Large intestine (tissue), 3 donors: Measurements from ENCODE around the gene ZBP1. TPM values are rescaled to one million over a fixed set of nuclear protein-coding genes. Genes with fewer than 3 reads are reported as not detected.

Experiments used
- DNase-seq, 2 donors: peaks; one replicate each; pipeline versions ENCODE4 v3.0.0 to v3.0.0-alpha.2; 2013
- H3K27ac ChIP-seq: one replicate; pipeline ENCODE4 v1.5.1; 2013; ENCODE audit warnings: low read length
- H3K27me3 ChIP-seq: 2 replicates; pipeline ENCODE4 v1.6.1; 2013; ENCODE audit warnings: low read length; ENCODE audit not compliant: control insufficient read depth, insufficient read depth
- H3K36me3 ChIP-seq: 2 replicates; pipeline ENCODE4 v1.6.1; 2013; ENCODE audit warnings: low read length; ENCODE audit not compliant: control insufficient read depth, insufficient read depth
- H3K4me1 ChIP-seq: one replicate; pipeline ENCODE4 v1.6.1; 2013; ENCODE audit warnings: low read length; ENCODE audit not compliant: control insufficient read depth, insufficient read depth
- H3K4me3 ChIP-seq: one replicate; pipeline ENCODE4 v1.5.1; 2013; ENCODE audit warnings: low read length
- H3K9me3 ChIP-seq: one replicate; pipeline ENCODE4 v1.6.1; 2013; ENCODE audit warnings: mild to moderate bottlenecking, low read depth, low read length, moderate library complexity; ENCODE audit not compliant: control insufficient read depth
- WGBS: methylation state at CpG from one replicate; pipeline ENCODE4 v1.1.5; 2013; ENCODE audit warnings: low lambda C conversion rate; ENCODE audit not compliant: insufficient coverage; 5-methylcytosine and 5-hydroxymethylcytosine counted together
- polyA plus RNA-seq: library from polyadenylated mRNA; unstranded; fragments of 120-200 nt; gene quantifications from one replicate; pipeline ENCODE4 v1.2.1, GENCODE V29; 2013

Gene ZBP1
- polyA plus RNA-seq, 1 donor: 0.40 TPM

DNA sequence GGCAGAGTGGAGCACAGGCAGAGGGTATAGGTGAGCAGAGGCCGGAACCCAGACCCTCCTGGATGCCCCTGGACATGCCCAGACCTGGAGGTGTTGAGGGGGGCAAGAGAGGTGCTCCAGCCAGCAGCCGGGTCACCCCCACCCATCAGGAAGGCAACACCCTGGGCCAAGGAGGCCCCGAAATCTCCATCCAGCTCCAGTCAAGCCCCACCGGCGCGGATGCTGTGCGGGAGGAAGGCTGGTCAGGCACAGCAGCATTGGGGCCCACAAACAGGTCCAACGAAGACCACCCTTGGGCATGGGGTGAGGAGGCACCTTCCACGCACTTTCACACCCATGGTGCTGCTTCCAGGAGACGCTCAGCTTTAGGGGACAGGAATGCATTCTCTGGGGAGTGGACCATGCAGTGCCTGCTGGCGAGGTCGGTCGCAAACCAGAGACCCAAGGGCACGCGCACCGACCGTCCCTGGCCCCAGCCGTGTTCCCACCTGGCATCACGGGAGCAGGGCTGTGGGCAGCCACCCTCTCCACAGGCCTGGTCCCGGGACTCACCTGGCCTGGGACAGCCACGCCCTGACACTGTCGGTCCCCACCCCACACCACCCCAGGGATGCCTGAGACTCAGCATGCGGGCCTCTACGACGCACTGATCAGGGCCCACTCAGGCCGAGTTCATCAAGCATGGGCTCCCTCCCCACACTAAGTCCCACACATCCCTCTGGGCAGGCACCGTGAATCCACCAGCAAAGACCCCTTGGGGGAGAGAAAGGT lies 43.6 kb upstream of the ZBP1 start:
- H3K27ac ChIP-seq: no peak overlapping the region
- no peak for DNase-seq
- WGBS: no CpG with 5 or more reads among the region's 27 CpGs
- H3K4me1 ChIP-seq: peaks cover 2% of the 10 kb centered on the region
- peaks cover 5% of the 10 kb centered on the region for H3K36me3 ChIP-seq
- no peaks in the 10 kb centered on the region for H3K27me3 ChIP-seq
- peaks cover 2% of the 10 kb centered on the region for H3K9me3 ChIP-seq
- no peak overlapping the region for H3K4me3 ChIP-seq

- Histone ChIP-seq H3K4me3 (no peak overlapping the region), H3K27me3 (no peaks in the 10 kb centered on the region), H3K36me3 (peaks cover 11% of the 10 kb centered on the region), H3K27ac (no peak overlapping the region), H3K4me1 (peaks cover 2% of the 10 kb centered on the region), H3K9me3 (peaks cover 2% of the 10 kb centered on the region)
- DNase-seq: no peak
- no CpG with 5 or more reads among the region's 9 CpGs for WGBS
Measured at GRCh38 chr20:57663241-57663640, 43.0 kb upstream of the ZBP1 start.

DNA sequence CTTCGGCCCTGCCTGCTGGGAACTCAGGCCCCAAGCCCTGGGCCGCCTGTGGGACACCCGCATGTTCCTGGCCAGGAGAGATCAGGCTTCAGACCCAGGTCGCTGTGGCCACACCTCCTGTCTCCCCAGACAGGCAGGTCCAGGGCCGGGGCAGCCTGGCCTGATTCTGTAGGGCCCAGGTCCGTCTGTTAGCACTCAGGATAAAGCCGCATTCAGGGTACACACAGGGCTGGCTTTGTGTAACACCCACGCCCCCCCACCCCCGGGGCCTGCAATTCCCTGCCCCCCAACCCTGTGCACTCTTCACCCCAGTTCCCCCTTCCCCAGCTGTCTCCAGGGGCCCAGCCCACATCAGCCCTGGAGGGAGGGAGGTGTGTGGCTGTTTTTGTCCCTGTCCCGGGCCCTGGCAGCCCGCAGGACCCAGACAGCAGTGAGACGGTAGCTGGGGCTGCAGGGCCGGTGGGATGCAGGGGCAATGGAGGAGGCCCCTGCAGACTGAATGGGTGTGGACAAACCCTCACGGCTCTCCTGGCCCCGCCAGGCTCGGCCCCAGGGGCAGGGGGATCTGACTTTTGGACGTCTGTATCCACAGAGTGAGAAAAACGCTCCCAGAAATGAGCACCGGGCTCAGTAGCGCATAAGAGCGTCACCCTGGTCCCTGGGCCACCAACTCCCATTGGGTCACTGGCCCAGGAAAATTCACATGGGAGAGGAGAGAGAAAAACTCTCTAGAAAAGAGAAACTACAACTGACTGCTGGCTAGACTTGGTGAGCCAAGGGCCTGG lies 42.4 kb upstream of the ZBP1 start:
- no peak for DNase-seq
- H3K9me3 ChIP-seq: peaks cover 2% of the 10 kb centered on the region
- no peak overlapping the region for H3K4me3 ChIP-seq
- WGBS: no CpG with 5 or more reads among the region's 21 CpGs
- peaks cover 15% of the 10 kb centered on the region for H3K36me3 ChIP-seq
- H3K4me1 ChIP-seq: no peaks in the 10 kb centered on the region
- no peaks in the 10 kb centered on the region for H3K27me3 ChIP-seq
- H3K27ac ChIP-seq: no peak overlapping the region

DNA sequence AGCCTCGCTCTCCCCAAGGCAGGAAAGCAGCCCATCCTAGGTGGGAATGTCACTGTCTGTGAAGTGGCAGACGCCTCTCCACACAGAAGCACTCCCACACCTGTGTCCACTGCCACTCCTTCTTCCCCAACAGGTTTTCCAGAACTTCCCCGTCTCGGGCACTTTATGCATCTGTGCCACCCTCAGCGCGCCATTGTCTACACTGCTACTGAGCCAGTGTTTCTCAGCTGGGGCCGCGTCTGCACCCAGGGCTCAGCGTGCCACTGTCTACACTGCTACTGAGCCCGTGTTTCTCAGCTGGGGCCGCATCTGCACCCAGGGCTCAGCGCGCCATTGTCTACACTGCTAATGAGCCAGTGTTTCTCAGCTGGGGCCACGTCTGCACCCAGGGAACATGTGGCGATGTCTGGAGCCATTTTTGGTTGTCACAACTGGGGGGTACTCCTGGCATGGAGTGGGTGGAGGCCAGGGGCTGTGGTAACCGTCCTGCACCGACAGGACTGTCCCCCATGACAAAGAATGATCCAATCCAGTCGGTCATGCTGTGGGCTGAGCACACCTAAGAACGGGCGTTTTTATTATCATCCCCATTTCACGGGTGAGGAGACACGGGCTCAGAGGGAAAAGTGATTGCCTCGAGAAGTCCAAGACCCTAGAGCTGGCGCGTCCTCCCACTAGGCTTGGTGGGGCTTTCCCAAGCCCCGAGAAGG lies 41.7 kb upstream of the ZBP1 start:
- Histone ChIP-seq H3K27me3 (no peaks in the 10 kb centered on the region), H3K9me3 (peaks cover 2% of the 10 kb centered on the region), H3K27ac (no peak overlapping the region), H3K4me3 (no peak overlapping the region), H3K36me3 (peaks cover 21% of the 10 kb centered on the region), H3K4me1 (no peaks in the 10 kb centered on the region)
- no peak for DNase-seq
- 94% methylated on average over 6 of the region's 26 CpGs for WGBS

GRCh38 chr20:57660922-57661745 lies 40.9 kb upstream of the ZBP1 start:
- Histone ChIP-seq H3K27ac (no peak overlapping the region), H3K4me1 (no peaks in the 10 kb centered on the region), H3K27me3 (no peaks in the 10 kb centered on the region), H3K9me3 (peaks cover 2% of the 10 kb centered on the region), H3K4me3 (no peak overlapping the region), H3K36me3 (peaks cover 28% of the 10 kb centered on the region)
- WGBS: 93% methylated on average over 3 of the region's 31 CpGs
- no peak for DNase-seq

- peaks cover 2% of the 10 kb centered on the region for H3K9me3 ChIP-seq
- H3K4me1 ChIP-seq: no peaks in the 10 kb centered on the region
- 100% methylated on average over 1 of the region's 13 CpGs for WGBS
- peaks cover 28% of the 10 kb centered on the region for H3K36me3 ChIP-seq
- no peaks in the 10 kb centered on the region for H3K27me3 ChIP-seq
- no peak overlapping the region for H3K4me3 ChIP-seq
- H3K27ac ChIP-seq: no peak overlapping the region
- no peak for DNase-seq
Measured at GRCh38 chr20:57660181-57660921, 40.1 kb upstream of the ZBP1 start.

DNA sequence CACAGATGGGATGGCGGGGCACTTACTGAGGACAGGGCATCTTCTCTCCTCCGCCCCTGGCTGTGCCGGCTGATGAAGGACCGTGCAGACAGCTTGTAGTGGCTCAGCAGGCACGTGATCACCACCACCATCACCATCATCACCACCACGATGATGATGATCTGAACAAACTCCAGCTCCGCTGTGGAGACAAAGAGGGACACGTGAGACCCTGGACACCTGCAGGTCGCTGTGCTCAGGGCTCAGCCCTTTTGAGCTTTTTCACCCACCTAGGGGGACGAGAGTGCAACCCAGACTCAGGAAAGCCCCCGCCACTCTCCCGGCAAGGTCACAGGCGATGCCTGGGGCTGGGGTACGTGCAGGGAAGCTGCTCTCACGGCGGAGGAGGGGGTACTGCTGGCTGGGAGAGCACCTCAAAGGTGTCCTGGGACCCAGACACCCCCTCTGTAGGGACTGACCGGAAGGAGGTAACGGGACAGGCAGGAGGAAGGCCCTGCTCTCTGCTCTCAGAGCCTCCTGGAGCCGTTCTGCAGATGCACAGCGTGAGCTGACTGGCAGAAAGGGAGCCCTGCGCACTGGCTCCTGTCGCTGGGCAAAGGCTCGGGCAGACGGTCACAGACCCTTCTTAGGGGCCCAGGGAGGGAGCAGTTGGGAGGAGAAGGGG lies 39.4 kb upstream of the ZBP1 start:
- peaks cover 28% of the 10 kb centered on the region for H3K36me3 ChIP-seq

DNA sequence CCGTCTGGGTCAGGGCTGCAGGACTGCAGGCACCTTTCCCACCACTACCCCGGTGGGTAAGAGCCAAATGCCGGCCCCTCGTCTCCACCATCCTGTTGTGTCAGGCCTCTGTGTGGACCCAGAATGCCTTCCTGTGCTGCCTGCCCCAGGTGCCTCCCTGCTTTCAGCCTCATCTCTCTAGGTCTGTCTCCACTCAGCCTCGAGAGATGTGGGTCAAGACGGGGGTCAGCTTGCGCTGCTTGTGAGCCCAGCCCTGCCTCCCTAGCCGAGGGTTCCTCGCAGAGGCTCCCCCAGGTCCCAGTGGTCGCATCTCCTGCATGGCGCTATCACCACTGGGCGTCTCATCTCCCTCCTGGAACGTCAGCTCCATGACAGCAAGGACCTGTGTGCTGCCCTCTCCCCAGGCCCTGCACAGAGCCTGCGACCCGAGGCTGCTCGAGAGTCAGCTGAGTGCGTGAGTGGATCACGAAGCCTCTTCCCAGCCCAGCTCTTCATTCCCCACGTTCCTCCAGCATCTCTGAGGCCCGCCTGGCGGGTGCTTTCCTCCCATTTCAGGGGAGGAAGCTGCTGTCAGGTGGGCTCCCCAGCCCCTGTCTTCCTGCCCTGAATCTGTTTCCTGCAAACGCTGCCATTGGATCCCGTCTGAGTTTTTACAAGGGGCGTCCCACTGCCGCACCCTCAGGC lies 38.7 kb upstream of the ZBP1 start:
- peaks cover 2% of the 10 kb centered on the region for H3K9me3 ChIP-seq
- H3K4me1 ChIP-seq: no peaks in the 10 kb centered on the region
- peaks cover 28% of the 10 kb centered on the region for H3K36me3 ChIP-seq
- H3K27ac ChIP-seq: no peak overlapping the region
- no peaks in the 10 kb centered on the region for H3K27me3 ChIP-seq
- no peak overlapping the region for H3K4me3 ChIP-seq
- WGBS: no CpG with 5 or more reads among the region's 25 CpGs
- DNase-seq: no peak

More for the DNA sequence above, 39.4 kb upstream of the ZBP1 start:
- H3K27me3 ChIP-seq: no peaks in the 10 kb centered on the region
- no peak overlapping the region for H3K27ac ChIP-seq
- H3K9me3 ChIP-seq: peaks cover 2% of the 10 kb centered on the region
- DNase-seq: no peak
- H3K4me1 ChIP-seq: no peaks in the 10 kb centered on the region
- no peak overlapping the region for H3K4me3 ChIP-seq
- no CpG with 5 or more reads among the region's 24 CpGs for WGBS

GRCh38 chr20:57658447-57658832 lies 38.2 kb upstream of the ZBP1 start:
- no peak overlapping the region for H3K27ac ChIP-seq
- H3K36me3 ChIP-seq: peaks cover 28% of the 10 kb centered on the region
- H3K9me3 ChIP-seq: peaks cover 2% of the 10 kb centered on the region
- no peaks in the 10 kb centered on the region for H3K4me1 ChIP-seq
- H3K4me3 ChIP-seq: no peak overlapping the region
- WGBS: no CpG with 5 or more reads among the region's 8 CpGs
- no peaks in the 10 kb centered on the region for H3K27me3 ChIP-seq
- no peak for DNase-seq
